GM12892 (cell line): ENCODE measurements around the gene PITPNC1.

Experiments used
- POLR2AphosphoS5 ChIP-seq: IDR thresholded peaks from 2 replicates; pipeline ENCODE4 v1.6.1; 2011; ENCODE audit warnings: low read depth, low read length, control low read depth
- TAF1 ChIP-seq: IDR thresholded peaks from 2 replicates; pipeline ENCODE4 v1.6.1; 2011; ENCODE audit warnings: low read depth, mild to moderate bottlenecking, control low read depth, low read length, borderline replicate concordance

GRCh38 chr17:67594115-67594880 is 217.2 kb downstream of the PITPNC1 start:
- TF ChIP-seq TAF1 (no peak), POLR2AphosphoS5 (no peak)
